Fibroblast of skin of left quadriceps (primary cell): ENCODE measurements around the gene NFYC.
A peak's percentile ranks its signal among the peaks of the same experiment; 100 is the strongest.

Source experiments
- DNase-seq, 2 experiments: peaks; one replicate each; pipeline ENCODE4 v3.0.0-alpha.2; 2013; ENCODE audit warnings: low read depth in 2 of 2

NFYC gene

DNA sequence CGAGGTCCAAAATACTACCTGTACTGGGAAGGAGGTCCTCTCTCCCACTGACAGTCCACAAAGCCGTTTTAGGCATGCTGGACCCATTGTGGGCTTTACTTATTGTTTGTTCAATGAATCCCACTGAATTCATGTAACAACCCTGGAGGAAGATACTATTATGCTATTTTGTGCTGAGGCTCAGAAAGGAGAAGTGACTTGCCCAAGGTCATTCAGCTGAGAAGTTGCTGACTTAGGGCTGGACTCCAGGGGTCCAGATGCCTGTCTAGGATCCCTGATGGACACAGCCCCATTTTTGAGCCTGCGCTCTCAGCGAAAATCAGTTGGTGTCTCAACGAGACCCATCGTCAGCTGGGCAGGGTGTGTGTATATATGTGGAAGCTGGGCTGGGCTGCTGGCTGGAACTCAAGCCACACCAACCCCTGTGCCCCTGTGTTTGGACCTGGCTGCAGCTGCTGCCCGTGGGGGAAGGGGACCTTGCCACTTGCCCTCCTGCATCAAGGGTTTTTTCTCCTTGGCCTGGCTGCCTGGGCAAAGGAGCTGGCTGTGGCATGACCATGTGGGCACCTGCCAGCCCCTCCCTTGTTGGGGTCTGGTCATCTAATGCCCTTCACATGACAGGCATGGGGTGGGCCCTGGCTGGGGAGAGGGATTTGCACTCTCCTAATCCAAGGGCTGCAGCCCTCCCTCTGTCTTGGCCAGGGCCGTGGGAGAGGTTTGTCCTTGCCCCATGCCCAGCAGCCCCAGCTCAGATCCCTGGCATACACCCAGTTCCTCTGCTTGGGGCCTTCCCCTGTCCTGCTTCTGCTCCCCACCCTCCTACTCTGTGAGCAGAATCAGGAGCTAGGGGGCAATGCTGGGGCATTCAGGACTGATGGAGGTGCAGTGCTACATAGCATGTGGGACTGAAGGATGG lies 107.1 kb downstream of the NFYC start:
- DNase-seq, result no peak

DNA sequence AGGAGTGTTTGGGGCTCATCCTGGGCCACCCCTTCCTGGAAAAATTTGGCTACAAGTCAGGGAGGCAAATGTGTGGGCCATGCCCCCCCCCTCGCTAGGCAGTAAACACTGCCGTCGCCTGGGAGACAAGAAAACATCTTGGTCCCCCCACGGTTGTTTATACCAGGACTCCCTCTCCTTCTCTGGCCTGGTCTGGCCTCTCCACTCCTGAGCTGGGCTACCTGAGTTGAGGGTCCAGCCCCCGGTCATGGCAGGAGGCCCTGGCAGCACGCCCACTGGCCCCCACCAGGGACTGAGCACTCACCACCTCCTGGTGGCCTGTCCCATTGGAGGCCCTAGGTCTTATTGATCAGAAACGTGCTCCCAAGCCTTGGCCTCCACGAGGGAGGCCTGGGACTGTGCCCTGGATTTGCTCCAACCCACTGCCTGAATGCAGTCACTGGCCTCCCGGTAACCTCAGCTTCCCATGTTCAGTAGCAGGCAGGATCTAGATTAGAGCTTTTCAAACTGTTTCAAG lies 107.9 kb downstream of the NFYC start:
- no peak for DNase-seq

DNA sequence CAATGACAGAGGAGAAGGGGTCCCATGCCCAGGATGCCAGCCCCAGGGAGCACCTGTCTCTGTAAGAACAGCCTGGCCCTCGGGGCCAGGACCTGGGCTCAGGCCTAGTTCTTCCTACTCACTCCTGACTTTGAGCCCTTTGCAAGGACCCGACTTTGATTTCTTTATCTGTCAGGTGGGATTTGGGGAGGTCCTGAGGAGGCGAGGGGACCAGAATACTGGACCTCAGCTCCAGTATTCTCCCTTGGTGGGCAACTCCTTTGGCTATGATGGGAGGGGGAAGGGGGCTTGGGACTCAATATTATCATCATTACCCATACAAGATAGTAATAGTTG lies 110.2 kb downstream of the NFYC start:
- no peak for DNase-seq

DNA sequence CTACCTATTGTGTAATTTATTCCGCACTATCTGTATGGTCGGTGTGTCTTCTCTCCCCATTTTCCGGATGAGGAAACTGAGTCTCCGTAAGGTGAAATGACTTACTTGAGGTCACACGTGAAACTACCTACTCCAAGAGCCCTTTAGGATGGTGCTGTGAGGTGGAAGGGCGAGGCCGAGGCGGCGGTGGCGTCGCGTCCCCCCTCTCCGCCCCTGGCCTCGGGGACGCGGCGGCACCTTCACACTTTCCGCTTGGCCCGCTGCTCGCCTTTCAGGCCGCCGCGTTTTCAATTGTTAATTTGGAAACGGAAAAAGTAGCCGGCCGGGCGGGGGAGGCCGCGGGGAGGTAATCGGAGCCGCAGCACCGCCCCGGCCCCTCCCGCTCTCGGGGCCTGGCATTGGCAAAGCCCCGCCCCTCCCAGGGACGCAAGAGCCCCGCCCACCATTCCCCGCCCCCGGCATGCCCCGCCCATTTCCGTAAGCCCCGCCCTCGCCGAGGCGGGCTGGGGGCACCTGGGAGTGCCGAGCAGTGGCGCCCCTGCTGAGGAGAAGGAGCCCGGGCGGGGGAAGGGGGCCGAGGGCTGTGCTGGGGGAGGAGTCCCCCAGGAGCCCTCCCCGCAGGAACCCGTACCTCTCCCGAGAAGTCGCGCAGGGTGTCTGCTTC lies 110.7 kb downstream of the NFYC start:
- peak; percentile 42 to 48 for DNase-seq

DNA sequence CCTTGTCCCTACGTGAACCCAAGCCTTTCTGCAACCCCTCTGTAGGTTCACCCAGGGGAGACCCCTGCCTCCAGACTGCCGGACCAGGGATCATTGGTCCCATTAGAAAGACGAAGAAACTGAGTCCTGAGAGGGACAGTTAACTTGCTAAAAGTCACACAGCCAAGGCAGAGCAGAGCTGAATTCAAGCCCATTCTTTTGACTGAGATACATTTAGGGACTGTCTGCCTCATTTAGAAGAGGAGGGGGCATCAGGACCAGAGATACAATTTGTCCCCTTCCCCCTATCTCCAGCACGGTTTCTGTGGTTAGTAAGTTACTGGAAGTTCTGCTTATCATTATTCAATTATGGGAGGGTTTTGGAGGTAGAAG lies 111.2 kb downstream of the NFYC start:
- DNase-seq, result no peak

DNA sequence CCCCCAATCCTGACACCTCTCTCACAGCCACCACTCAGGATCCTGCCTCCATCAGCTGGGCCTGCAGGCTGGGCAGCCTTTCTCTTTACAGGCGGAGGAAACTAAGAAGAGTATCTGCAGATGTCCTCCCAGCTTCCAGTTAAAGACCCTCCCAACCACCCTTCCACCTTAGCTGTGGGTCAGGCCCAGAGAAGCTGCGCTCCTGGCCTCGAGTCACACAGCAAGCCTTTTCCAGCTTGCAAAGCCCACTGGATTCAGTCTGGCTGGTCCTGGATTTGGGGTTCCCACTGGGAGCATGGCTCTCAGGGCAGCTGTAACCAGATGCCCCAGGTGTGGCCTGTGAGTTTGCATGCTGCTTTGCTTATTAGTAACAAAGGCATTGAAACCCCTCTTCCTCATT lies 111.9 kb downstream of the NFYC start:
- no peak for DNase-seq

DNA sequence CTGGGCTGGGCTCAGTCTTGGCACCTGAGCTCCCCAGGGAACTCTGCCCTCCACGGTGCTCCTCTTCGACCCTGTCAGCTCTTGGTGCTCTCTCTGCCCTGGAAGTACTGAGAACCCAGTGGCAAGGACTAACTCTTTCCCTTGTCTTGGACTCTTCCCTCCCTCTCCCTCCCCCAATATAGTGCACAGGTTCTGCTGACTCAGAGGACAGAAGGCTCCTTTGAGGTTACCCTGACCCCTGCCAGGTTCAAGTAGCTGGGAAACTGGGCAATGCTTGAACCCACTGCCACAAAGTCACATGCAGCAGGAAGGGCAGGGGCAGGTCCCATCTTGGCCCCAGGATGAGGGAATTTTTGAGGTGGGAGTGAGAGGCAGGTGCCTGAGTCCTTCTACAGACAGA lies 112.4 kb downstream of the NFYC start:
- no peak for DNase-seq

DNA sequence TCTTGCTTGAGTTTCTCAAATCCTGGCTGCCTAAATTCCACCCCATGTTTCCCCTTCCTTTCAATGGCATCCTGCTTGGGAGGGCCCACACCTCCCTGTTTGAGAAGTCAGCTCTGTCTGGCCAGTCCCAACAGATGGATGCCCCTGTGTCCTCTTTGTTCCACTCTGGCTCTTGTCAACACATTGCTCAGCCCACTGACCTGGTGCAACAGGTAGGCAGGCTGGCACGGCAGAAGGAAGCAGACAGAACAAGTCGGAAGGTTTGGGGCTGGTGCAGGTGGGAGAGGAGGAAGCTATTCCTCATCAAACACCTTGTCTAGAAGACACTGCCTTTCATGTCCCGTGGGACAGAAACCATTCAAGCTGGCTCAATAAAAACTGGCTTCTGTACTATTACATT lies 114.7 kb downstream of the NFYC start:
- no peak for DNase-seq

DNA sequence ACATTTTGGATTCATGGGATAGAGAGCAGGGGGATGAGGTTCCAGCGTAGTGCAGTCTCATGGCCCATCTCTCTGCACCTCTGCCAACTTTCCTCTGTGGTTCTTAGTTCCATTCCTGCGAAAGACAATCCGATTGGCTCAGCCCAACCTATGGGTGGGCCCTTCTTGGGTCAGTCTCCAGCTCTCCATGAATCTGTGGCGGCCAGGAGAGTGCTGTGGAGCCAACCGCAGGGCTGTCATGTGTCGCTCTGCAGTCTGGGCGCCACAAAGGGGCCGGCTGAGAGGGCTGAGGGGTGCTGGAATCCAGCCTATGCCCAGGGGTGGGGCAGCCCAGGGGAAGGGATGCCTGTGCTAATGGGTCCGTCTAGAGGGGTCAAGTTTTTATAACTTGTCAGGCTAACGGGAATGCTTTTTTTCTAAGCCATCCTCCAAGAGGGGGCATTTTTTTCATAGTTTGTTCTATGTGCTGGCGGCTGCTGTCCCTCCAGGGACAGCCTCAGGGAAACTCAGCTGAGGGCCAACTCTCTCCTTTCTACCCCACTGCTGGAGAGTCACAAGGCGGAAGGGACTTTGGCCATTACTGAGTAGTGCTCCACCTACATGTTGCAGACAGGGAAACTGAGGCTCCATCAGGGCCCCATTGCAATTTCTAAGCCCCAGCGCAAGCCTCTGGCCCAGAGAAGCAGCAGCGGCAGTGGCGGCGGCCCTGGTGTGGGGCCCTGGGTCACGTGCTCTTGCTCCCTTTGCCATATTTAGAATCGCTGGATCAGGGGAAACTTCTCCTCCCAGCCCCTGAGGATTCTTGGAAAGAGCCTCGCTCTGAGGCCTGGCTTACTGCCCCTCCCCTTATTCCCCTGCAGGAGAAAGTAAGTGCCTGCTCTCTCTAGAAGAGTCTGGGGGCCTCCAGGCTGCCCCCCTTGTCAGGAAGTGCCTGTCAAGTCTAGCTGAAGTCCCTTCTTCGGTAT lies 115.5 kb downstream of the NFYC start:
- DNase-seq, result no peak

DNA sequence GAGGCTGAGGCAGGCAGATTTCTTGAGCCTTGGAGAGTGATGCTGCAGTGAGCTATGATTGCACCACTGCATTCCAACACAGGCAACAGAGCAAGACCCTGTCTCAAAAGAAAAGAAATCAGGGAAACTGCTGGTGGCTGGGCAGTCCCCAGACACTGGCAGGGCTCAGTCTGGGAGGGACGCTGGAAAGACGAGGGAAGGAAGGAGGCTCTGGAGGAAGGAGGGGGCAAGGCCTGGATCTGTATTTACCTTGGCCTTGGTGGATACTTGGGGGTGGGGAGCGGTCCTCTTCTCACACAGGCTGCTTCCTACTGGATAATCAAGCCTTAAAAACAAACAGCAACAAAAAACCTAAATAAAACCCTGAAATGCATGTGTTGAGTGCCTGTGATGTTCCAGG lies 116.5 kb downstream of the NFYC start:
- no peak for DNase-seq

DNA sequence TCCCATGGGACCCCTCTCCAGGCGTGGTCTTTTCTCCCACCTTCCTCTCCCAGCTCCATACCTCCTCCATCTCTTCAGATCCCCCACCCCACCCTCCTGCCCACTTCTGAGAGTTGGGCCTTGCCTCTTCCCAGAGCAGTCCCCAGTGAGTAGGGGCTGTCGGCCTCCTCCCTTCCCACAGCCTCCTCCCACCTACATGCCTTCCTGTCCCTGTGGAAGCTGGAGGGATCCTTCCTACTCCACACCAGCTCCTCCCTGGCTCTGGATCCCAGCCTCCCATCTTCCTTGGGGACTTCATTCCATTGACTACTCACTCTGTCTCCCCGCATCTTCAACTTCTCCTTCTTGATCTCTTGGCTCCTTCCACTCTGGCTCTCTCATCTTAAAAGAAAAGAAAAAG lies 116.9 kb downstream of the NFYC start:
- DNase-seq, result no peak

DNA sequence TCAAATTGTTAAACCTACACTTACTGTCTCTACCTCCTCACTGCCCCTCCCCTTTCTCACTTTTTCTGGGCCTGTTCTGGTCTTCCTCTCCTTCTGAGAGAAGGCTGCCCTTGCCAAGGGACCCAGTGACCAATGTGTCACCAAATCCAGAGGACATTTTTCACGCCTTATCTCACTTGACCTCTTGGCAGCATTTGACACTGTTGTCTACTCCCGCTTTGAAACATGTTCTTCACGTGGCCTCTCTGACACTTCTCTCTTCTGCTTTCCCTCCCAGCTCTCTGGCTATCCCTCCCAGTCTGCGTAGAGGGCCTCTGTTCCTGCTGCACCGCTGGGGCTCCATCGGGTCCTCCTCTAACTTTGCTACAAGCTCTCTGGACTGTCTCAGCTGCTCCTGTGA lies 117.4 kb downstream of the NFYC start:
- no peak for DNase-seq

DNA sequence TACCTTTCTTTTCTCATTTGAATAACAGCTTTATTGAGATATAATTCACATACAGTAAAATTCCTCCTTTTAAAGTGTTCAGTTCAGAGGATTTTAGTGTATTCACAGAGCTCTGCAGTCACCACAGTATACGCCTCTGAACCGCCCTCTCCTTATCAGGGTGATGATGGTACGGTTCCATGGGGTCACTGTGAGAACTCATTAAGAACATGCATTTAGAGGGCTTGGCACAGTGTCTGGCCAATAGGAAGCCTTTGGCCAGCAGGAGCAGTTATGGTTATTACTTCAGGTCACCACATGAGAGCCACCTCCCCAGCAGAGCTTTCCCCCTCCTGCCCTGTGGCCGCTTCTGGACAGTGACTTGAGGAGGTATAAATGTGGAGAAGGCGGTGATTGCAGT lies 119.4 kb downstream of the NFYC start:
- no peak for DNase-seq

DNA sequence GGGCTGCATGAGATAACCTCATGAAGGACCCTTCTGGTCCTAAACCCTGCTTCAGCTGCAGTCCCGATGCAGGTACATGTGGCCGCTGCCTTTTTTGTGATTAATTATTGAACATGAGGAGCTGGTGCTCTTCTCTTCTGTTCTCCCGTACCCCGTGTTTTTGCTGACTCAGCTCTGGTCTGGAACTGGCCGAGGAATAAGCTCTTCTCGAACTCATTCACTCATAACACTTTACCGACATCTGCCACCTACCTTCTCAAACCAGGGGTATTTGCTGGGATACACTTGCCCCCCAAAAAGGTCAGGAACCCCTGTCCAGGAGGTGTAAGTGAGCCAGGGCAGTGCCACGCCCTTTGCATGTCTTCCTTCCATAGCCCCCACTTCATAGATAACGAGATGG lies 123.9 kb downstream of the NFYC start:
- DNase-seq, result no peak

DNA sequence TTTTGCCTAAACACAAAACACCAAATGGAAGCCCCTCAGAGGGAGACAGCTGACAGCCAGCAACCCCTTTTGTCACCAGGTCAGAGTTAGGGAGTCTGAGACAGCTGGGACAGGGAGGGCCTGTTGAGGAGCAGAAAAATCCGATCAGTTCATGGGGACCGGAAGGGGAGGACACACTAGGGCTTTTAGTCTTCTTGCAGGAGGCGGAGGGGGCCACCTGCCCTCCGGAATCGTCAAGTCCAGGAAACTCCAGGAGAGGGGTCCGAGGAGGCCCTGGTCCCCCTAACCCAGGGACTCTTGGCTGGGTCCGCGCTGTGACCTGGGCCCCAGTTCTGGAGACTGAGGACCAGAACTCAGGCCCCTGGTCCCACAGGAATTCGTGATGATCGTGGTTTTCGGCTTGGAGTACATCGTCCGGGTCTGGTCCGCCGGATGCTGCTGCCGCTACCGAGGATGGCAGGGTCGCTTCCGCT lies 126.3 kb downstream of the NFYC start:
- DNase-seq, result no peak

DNA sequence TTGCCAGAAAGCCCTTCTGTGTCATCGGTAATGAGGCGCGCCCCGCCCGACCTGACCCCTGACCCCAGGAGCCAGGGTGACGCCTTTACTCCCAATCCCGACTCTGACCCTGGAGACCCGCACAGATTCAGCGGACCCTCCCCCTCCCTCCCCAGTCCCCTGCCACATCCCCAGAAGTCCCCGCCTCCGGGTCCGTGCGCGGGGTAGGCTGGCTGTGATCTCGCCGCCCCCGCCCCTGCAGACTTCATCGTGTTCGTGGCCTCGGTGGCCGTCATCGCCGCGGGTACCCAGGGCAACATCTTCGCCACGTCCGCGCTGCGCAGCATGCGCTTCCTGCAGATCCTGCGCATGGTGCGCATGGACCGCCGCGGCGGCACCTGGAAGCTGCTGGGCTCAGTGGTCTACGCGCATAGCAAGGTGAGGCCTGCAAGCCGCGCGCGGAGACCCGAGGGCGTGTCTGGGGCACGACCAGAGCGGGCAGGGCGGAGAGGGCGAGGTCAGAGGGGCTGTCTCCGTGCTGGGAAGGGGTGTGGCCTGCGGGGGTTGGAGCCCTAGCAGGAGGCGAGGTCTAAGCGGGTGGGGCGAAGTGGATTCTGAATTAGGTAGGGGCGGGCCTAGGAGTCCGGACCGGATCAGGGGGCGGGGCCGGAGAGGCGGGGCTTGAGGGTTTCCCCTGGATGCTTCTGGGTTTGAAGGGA lies 126.9 kb downstream of the NFYC start:
- DNase-seq, result no peak

DNA sequence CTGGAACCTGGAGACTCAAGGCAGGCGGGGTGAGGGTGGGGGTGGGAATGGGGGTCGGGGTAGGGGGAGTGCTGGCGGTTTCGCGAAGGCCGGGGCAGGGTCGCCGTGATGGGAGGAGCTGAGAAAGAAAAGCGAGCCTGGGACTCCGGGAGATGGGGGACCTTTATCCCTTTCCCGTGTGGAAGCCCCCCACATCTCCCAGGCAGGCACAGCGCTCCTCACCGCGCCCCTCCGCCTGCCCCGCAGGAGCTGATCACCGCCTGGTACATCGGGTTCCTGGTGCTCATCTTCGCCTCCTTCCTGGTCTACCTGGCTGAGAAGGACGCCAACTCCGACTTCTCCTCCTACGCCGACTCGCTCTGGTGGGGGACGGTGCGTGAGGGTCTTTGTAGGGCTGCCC lies 127.6 kb downstream of the NFYC start:
- DNase-seq, result no peak

DNA sequence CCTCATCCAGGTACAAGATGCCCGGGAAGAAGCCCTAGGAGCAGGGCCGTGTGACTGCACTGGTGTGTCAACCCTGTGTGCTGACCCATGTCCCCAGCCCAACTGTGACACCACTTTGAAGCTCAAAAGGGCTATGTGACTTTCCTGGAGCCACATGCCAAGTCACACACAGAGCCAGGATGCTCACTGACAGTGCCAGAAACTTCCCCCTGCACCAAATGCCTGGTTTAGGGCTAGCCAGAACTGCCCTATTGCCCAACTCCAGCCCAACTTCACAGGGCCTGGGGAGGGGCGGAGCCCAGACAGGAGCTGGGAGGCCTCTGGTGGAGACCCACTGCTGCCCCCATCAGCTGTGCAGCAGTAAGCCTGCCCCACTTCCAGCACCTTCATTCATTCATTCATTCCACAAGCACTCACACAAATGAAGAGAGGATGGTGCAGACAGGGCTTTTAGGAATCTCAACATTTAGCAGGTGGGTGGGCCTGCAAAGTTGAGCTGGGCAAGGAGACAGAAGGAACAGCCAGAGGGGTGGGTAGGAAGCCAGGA lies 128.8 kb downstream of the NFYC start:
- DNase-seq, result no peak
